Right atrium auricular region (tissue), 2 donors: ENCODE results near the gene RNF157. TPM values are rescaled to one million over a fixed set of nuclear protein-coding genes. Genes with fewer than 3 reads are reported as not detected.
"Not testable (repeated sequence)": the region's sequence is repeated elsewhere in the genome, so short reads cannot be mapped to it uniquely, and the experiment has no call there.

Source experiments
- DNase-seq: peaks from one replicate; pipeline ENCODE4 v3.0.0-alpha.2; 2019; ENCODE audit warnings: low spot score
- H3K27ac ChIP-seq, 2 donors: fragments of 200-600 bp; sonication (generic); 1 replicate in 1 of 2; 2 replicates in 1 of 2; pipeline ENCODE4 v1.5.1; 2016 to 2019
- H3K27me3 ChIP-seq, 2 donors: fragments of 200-600 bp; sonication (generic); one replicate each; pipeline versions ENCODE4 v1.5.1 to v1.6.0; 2017 to 2019
- H3K36me3 ChIP-seq: fragments of 200-600 bp; sonication (generic); one replicate; pipeline ENCODE4 v1.5.1; 2016
- H3K4me1 ChIP-seq, 2 donors: fragments of 200-600 bp; sonication (generic); one replicate each; pipeline versions ENCODE4 v1.5.1 to v1.6.0; 2017 to 2019
- H3K4me3 ChIP-seq, 2 donors: fragments of 200-600 bp; sonication (generic); 1 replicate in 1 of 2; 2 replicates in 1 of 2; pipeline ENCODE4 v1.5.1; 2017 to 2019; ENCODE audit warnings: mild to moderate bottlenecking in 1 of 2, moderate library complexity in 1 of 2
- H3K9me3 ChIP-seq, 2 donors: fragments of 200-600 bp; sonication (generic); one replicate each; pipeline ENCODE4 v1.5.1; 2019
- CTCF ChIP-seq, 2 donors: fragments of 200-600 bp; sonication (generic); IDR thresholded peaks; one replicate each; pipeline ENCODE4 v1.5.1; 2019; ENCODE audit warnings: antibody characterized with exemption in 2 of 2
- total RNA-seq, 2 donors: library from RNA; depleted of rRNA; stranded (reverse); fragments of >200 nt; gene quantifications; one replicate each; pipeline ENCODE4 v1.1.0, GENCODE V29; 2016

Gene RNF157
- total RNA-seq, 2 donors from 2014 or later: 9.5 to 13.0 TPM

- DNase-seq: no peak
- Histone ChIP-seq H3K27ac (peak overlapping the region; percentile 65), H3K4me1 (peaks cover 0 to 48% of the 10 kb centered on the region in 2 donors), H3K9me3 (no peaks in the 10 kb centered on the region), H3K27me3 (no peaks in the 10 kb centered on the region), H3K36me3 (no peaks in the 10 kb centered on the region), H3K4me3 (no peak overlapping the region)
- no peak for TF ChIP-seq CTCF (IDR thresholded peaks at IDR 0.05)
Observed at GRCh38 chr17:76263896-76264295, 23.6 kb upstream of the RNF157 start.

GRCh38 chr17:76262732-76263344 is 22.5 kb upstream of the RNF157 start:
- TF ChIP-seq CTCF (IDR thresholded peaks at IDR 0.05): no peak
- Histone ChIP-seq H3K27ac (peak overlapping the region; percentile 13 to 24), H3K36me3 (no peaks in the 10 kb centered on the region), H3K9me3 (no peaks in the 10 kb centered on the region), H3K4me3 (no peak overlapping the region), H3K27me3 (no peaks in the 10 kb centered on the region), H3K4me1 (peaks cover 0 to 37% of the 10 kb centered on the region in 2 donors)
- DNase-seq: no peak

- H3K4me3 ChIP-seq: no peak overlapping the region
- DNase-seq: no peak
- H3K4me1 ChIP-seq: peaks cover 0 to 26% of the 10 kb centered on the region in 2 donors
- H3K36me3 ChIP-seq: no peaks in the 10 kb centered on the region
- peak overlapping the region in 1 of 2 donors; percentile 13 for H3K27ac ChIP-seq
- H3K9me3 ChIP-seq: no peaks in the 10 kb centered on the region
- TF ChIP-seq CTCF (IDR thresholded peaks at IDR 0.05): no peak
- no peaks in the 10 kb centered on the region for H3K27me3 ChIP-seq
Observed at GRCh38 chr17:76261421-76262215, 21.3 kb upstream of the RNF157 start.

- Histone ChIP-seq H3K27me3 (no peaks in the 10 kb centered on the region), H3K4me3 (no peak overlapping the region), H3K27ac (no peak overlapping the region), H3K9me3 (no peaks in the 10 kb centered on the region), H3K4me1 (peaks cover 0 to 22% of the 10 kb centered on the region in 2 donors), H3K36me3 (no peaks in the 10 kb centered on the region)
- no peak for TF ChIP-seq CTCF (IDR thresholded peaks at IDR 0.05)
- no peak for DNase-seq
Observed at GRCh38 chr17:76260669-76261068, 20.4 kb upstream of the RNF157 start.

GRCh38 chr17:76260220-76260619 is 19.9 kb upstream of the RNF157 start:
- H3K27me3 ChIP-seq: no peaks in the 10 kb centered on the region
- no peak for TF ChIP-seq CTCF (IDR thresholded peaks at IDR 0.05)
- H3K4me3 ChIP-seq: no peak overlapping the region
- no peak for DNase-seq
- H3K36me3 ChIP-seq: no peaks in the 10 kb centered on the region
- H3K4me1 ChIP-seq: peaks cover 0 to 22% of the 10 kb centered on the region in 2 donors
- H3K9me3 ChIP-seq: no peaks in the 10 kb centered on the region
- H3K27ac ChIP-seq: no peak overlapping the region

GRCh38 chr17:76256430-76257050 is 16.2 kb upstream of the RNF157 start:
- H3K4me3 ChIP-seq, H3K9me3 ChIP-seq, H3K36me3 ChIP-seq, H3K27me3 ChIP-seq, H3K4me1 ChIP-seq, H3K27ac ChIP-seq, DNase-seq: not testable (repeated sequence)
